ENCODE results near the gene DIABLO.
A peak's percentile ranks its signal among the peaks of the same experiment; 100 is the strongest.
"Not testable (repeated sequence)": the region's sequence is repeated elsewhere in the genome, so short reads cannot be mapped to it uniquely, and the experiment has no call there.

Gene DIABLO

GRCh38 chr12:122183588-122183940, 42.3 kb downstream of the DIABLO start:
- no peaks in the 10 kb centered on the region for H3K9me3 Mint-ChIP-seq
- H3K27me3 Mint-ChIP-seq, result no peaks in the 10 kb centered on the region
- H3K36me3 Mint-ChIP-seq, result no peaks in the 10 kb centered on the region
- peak overlapping the region; percentile 60 for H3K4me3 Mint-ChIP-seq
- H3K4me1 Mint-ChIP-seq, result peaks cover 7% of the 10 kb centered on the region
- H3K27ac Mint-ChIP-seq, result no peak overlapping the region

DNA sequence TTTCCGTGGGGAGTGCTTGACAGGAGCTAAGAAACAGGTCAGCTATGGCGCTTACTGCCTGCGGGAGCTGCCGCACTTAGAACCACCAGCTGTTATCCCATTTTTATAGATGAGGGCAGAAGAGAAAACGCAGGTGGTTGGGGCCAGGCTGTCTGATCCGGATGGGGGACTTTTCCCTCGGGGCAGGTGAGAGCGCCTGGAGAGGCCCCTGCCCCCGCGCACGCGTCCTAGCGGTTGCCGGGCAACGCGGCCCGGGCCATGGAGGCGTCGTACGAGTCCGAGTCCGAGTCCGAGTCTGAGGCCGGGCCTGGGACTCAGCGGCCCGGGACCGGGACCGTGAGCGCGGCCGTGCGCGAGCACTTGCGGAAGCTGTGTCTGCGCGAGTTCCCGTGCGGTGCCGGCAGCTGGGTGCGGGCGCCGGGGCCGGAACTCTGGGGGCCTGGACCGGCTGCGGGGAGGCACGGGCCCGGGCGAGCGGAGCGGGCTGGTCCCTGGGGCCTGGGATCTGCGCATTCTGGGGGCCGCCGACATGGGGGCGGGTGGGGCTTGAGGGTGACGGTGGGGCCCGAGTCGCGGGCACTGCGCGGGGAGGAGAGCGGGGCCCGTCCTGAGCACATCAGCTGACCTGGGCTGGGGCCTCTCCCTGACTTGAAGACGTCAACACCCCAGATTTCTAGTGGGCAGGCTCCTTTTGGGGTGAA, 42.8 kb downstream of the DIABLO start, which contains the start of gene LRRC43:
Gene LRRC43 (plus strand): TSS at position 237 of the 701 bp plus-strand sequence. CDS start 22 bp downstream, at position 259.
- Mint-ChIP-seq H3K27ac (peak within 1 kb of the TSS; percentile 23), H3K27me3 (no peaks in the 10 kb centered on the region), H3K4me3 (peak within 1 kb of the TSS; percentile 90), H3K36me3 (no peaks in the 10 kb centered on the region), H3K4me1 (peaks cover 7% of the 10 kb centered on the region), H3K9me3 (no peaks in the 10 kb centered on the region)

- not testable (repeated sequence) for H3K4me1 Mint-ChIP-seq, H3K9me3 Mint-ChIP-seq, H3K27ac Mint-ChIP-seq, H3K27me3 Mint-ChIP-seq, H3K4me3 Mint-ChIP-seq, H3K36me3 Mint-ChIP-seq
Measured at GRCh38 chr12:122176473-122176872, 49.4 kb downstream of the DIABLO start.

GRCh38 chr12:122174155-122174845, 51.6 kb downstream of the DIABLO start, which contains the start of gene IL31:
Gene IL31, minus strand, starts transcription at chr12:122174221. Its CDS starts 49 bp downstream, at chr12:122174172.
- Mint-ChIP-seq H3K4me1 (no peaks in the 10 kb centered on the region), H3K36me3 (no peaks in the 10 kb centered on the region), H3K27me3 (no peaks in the 10 kb centered on the region), H3K9me3 (no peaks in the 10 kb centered on the region), H3K27ac (no peak within 1 kb of the TSS), H3K4me3 (no peak within 1 kb of the TSS)

DNA sequence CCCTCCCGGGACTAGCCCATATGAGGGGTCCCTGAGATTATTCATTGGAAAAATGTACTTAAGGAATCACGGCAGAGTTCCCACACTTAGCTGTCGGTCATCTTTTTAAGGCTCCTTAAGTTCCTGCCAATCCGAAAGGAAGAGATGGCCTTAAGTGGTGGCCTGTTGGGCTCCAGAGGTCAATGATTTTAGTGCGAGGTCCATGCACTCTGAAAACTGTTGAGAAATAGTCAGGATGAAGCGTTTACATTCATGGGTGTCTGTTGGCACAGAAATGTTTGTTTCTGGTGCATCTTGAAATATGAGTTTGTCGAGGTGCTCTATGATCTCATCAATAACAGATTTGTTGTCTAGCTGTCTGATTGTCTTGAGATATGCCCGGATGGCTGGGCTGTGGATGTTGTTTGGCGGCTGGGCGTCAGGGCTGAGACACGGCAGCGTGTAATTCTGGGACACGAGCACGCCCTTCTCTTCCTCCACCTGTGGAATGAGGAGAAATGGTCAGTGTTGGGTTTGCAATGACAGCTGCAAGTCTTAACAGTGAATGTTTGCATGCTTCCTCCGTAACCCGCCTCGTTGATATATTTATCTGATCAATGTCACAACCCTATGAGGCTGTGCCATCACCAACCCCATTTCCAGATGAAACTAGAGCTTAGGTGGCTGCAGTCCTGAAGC, 53.5 kb downstream of the DIABLO start:
- Mint-ChIP-seq H3K4me3 (no peak overlapping the region), H3K9me3 (no peaks in the 10 kb centered on the region), H3K27me3 (no peaks in the 10 kb centered on the region), H3K36me3 (no peaks in the 10 kb centered on the region), H3K4me1 (no peaks in the 10 kb centered on the region), H3K27ac (no peak overlapping the region)

- Mint-ChIP-seq H3K9me3 (no peaks in the 10 kb centered on the region), H3K27me3 (no peaks in the 10 kb centered on the region), H3K36me3 (no peaks in the 10 kb centered on the region), H3K27ac (no peak overlapping the region), H3K4me1 (no peaks in the 10 kb centered on the region), H3K4me3 (no peak overlapping the region)
Measured at GRCh38 chr12:122171399-122171798, 54.5 kb downstream of the DIABLO start.

DNA sequence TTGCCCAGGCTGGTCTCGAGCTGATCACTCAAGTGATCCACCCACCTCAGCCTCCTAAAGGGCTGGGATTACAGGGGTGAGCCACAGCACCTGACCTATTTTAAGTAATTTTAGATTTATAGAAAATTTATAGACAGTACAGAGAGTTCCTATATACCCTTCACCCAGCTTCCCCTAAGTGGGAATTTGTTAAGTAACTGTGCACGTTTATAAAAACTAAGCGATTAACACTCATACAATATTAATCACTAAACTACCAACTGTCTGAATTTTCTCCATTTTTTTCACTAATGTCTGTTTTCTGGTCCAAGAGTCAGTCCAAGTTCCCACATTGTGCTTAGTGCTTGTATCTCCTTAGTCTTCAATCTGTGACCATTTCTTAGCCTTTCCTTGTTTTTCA, 57.4 kb downstream of the DIABLO start:
- no peak overlapping the region for H3K27ac Mint-ChIP-seq
- no peaks in the 10 kb centered on the region for H3K27me3 Mint-ChIP-seq
- H3K4me1 Mint-ChIP-seq, result no peaks in the 10 kb centered on the region
- no peaks in the 10 kb centered on the region for H3K36me3 Mint-ChIP-seq
- no peaks in the 10 kb centered on the region for H3K9me3 Mint-ChIP-seq
- H3K4me3 Mint-ChIP-seq, result no peak overlapping the region

DNA sequence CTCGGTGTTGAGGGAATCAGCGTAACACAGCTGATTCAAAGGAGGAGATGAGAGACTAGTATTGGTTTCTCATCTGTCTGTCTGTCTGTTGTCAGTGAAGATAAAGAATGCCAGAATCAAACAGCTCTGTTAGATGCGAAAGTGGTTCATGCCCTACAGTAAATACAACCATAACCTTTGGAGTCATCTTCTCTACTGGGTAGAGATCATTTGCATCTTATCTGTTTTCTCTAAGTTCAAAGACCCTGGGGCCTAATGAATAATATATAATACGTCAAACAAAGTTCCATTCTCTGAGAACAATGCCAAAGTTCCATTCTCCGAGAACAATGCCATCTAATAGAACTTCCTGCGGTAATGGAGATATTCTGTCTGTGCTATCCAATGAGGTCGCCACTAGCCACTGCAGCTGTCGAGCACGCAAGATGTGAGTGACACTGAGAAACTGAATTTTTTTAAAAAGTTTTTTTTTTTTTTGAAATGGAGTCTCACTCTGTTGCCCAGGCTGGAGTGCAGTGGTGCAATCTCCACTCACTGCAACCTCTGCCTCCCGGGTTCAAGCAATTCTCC, 58.4 kb downstream of the DIABLO start:
- H3K36me3 Mint-ChIP-seq, result no peaks in the 10 kb centered on the region
- no peaks in the 10 kb centered on the region for H3K9me3 Mint-ChIP-seq
- no peak overlapping the region for H3K27ac Mint-ChIP-seq
- no peak overlapping the region for H3K4me3 Mint-ChIP-seq
- H3K4me1 Mint-ChIP-seq, result no peaks in the 10 kb centered on the region
- H3K27me3 Mint-ChIP-seq, result no peaks in the 10 kb centered on the region

GRCh38 chr12:122166422-122167349, 59.2 kb downstream of the DIABLO start:
- Mint-ChIP-seq H3K36me3 (no peaks in the 10 kb centered on the region), H3K27me3 (no peaks in the 10 kb centered on the region), H3K9me3 (no peaks in the 10 kb centered on the region), H3K4me3 (no peak overlapping the region), H3K4me1 (no peaks in the 10 kb centered on the region), H3K27ac (no peak overlapping the region)

DNA sequence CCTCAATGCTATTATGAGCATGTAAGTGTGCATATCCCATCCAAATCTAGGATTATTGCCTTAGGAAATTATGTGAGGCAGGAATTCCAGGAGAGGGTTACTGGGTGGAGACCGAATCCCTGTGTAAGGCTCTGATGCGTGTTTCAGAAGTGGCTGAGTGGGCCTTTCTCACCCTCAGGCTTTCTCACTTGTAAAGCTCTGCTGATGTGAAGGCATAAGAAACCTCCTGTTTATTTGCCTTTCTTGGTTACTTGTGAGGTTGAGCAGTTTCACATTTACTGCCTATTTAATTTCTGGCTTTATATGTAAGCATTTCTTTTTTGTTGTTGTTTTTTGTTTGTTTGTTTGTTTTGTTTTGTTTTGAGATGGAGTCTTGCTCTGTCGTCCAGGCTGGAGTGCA, 62.9 kb downstream of the DIABLO start:
- H3K4me1 Mint-ChIP-seq, result no peaks in the 10 kb centered on the region
- H3K36me3 Mint-ChIP-seq, result no peaks in the 10 kb centered on the region
- peak overlapping the region; percentile 19 for H3K4me3 Mint-ChIP-seq
- peak overlapping the region; percentile 30 for H3K27ac Mint-ChIP-seq
- H3K27me3 Mint-ChIP-seq, result no peaks in the 10 kb centered on the region
- no peaks in the 10 kb centered on the region for H3K9me3 Mint-ChIP-seq

GRCh38 chr12:122161682-122162081, 64.2 kb downstream of the DIABLO start:
- Mint-ChIP-seq H3K36me3 (no peaks in the 10 kb centered on the region), H3K9me3 (no peaks in the 10 kb centered on the region), H3K4me1 (no peaks in the 10 kb centered on the region), H3K4me3 (no peak overlapping the region), H3K27ac (no peak overlapping the region), H3K27me3 (no peaks in the 10 kb centered on the region)

DNA sequence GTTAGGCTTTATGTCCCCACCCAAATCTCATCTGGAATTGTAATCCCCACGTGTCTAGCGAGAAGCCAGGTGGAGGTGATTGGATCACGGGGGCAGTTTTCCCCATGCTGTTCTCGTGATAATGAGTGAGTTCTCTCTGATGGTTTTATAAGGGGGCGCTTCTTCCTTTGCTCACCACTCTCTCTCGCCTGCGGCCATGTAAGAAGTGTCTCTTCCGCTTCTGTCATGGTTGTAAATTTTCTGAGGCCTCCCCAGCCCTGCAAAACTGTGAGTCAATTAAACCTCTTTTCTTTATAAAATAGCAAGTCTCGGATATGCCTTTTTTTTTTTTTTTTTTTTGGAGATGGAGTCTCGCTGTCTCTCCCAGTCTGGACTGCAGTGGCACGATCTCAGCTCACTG, 65.1 kb downstream of the DIABLO start:
- Mint-ChIP-seq H3K36me3 (no peaks in the 10 kb centered on the region), H3K9me3 (no peaks in the 10 kb centered on the region), H3K4me3 (no peak overlapping the region), H3K27ac (no peak overlapping the region), H3K27me3 (no peaks in the 10 kb centered on the region), H3K4me1 (no peaks in the 10 kb centered on the region)

- Mint-ChIP-seq H3K4me1 (no peaks in the 10 kb centered on the region), H3K27ac (no peak overlapping the region), H3K9me3 (no peaks in the 10 kb centered on the region), H3K27me3 (no peaks in the 10 kb centered on the region), H3K4me3 (no peak overlapping the region), H3K36me3 (peaks cover 1% of the 10 kb centered on the region)
Measured at GRCh38 chr12:122159882-122160281, 66.0 kb downstream of the DIABLO start.

GRCh38 chr12:122158700-122159285, 67.1 kb downstream of the DIABLO start:
- peaks cover 4% of the 10 kb centered on the region for H3K36me3 Mint-ChIP-seq
- H3K27me3 Mint-ChIP-seq, result no peaks in the 10 kb centered on the region
- no peaks in the 10 kb centered on the region for H3K9me3 Mint-ChIP-seq
- H3K4me3 Mint-ChIP-seq, result no peak overlapping the region
- no peaks in the 10 kb centered on the region for H3K4me1 Mint-ChIP-seq
- no peak overlapping the region for H3K27ac Mint-ChIP-seq

All from activated naive CD4-positive, alpha-beta T cell treated with anti-CD3 and anti-CD28 coated beads, Interleukin-2, amount 50 U/mL, for 24 hours (primary cell).